HepG2 (cell line): ENCODE data around the gene PRR15L. TPM values are rescaled to one million over a fixed set of nuclear protein-coding genes. Genes with fewer than 3 reads are reported as not detected.

ENCODE experiments used
- ATAC-seq: fragments of 200-7000 bp; cut with Tn5 transposase; 3 replicates; pipeline ENCODE4 v1.9.1; 2020; ENCODE audit warnings: mild to moderate bottlenecking, moderate library complexity
- BruUV-seq: library from RNA; stranded (reverse); fragments of 400-500 nt; replicated peaks from 2 replicates; lab custom pipeline; 2021; lab: Mats Ljungman, UMichigan
- CTCF ChIA-PET: fragments of 300-600 bp; formaldehyde crosslinking; extraction: SDS; loops from one replicate; lab custom pipeline; 2021; ENCODE audit warnings: low total read pairs, inconsistent platforms, low intra/inter-chr PET ratio; lab: Yijun Ruan, JAX
- POLR2A ChIA-PET: fragments of 350-600 bp; sonication (Branson Sonifier 250); formaldehyde crosslinking; loops from one replicate; lab custom pipeline; 2020; ENCODE audit warnings: antibody characterized with exemption, inconsistent platforms; lab: Yijun Ruan, JAX
- DNase-seq: peaks from one replicate; pipeline ENCODE4 v3.0.0-alpha.2; 2015; ENCODE audit warnings: low spot score
- FAIRE-seq: peaks from 3 replicates; lab custom pipeline; 2011; peaks lifted over from hg19 to GRCh38; lab: Jason Lieb, UNC
- H2AFZ ChIP-seq: one replicate; pipeline ENCODE4 v1.6.1; 2011; ENCODE audit warnings: low read length, inconsistent platforms
- H3K27ac ChIP-seq: fragments of 300-600 bp; 3 replicates; pipeline ENCODE4 v1.8.0; 2011; ENCODE audit warnings: mixed run types, mild to moderate bottlenecking, mixed read lengths, low read length, inconsistent platforms; ENCODE audit not compliant: insufficient read depth; ENCODE audit errors: extremely low read length
- H3K27me3 ChIP-seq, 2 experiments: fragments of 200-600 bp in 1 of 2; 2 replicates in 1 of 2; 3 replicates in 1 of 2; pipeline versions ENCODE4 v1.6.0 to v1.8.0; 2011; ENCODE audit warnings: low read length in 2 of 2, mild to moderate bottlenecking in 2 of 2, moderate library complexity in 2 of 2, inconsistent platforms in 1 of 2; ENCODE audit not compliant: insufficient read depth in 2 of 2, control insufficient read depth in 1 of 2
- H3K36me3 ChIP-seq, 2 experiments: fragments of 200-600 bp in 1 of 2; replicated peaks in 1 of 2; 2 replicates in 1 of 2; 3 replicates in 1 of 2; pipeline versions ENCODE4 v1.5.1 to v1.8.0; 2011; ENCODE audit warnings: low read length in 2 of 2, inconsistent platforms in 1 of 2; ENCODE audit not compliant: insufficient read depth in 2 of 2, control insufficient read depth in 1 of 2
- H3K4me1 ChIP-seq: 2 replicates; pipeline ENCODE4 v1.5.1; 2012; ENCODE audit warnings: low read length, inconsistent platforms; ENCODE audit not compliant: insufficient read depth
- H3K4me2 ChIP-seq: 2 replicates; pipeline ENCODE4 v1.6.0; 2011; ENCODE audit warnings: low read depth, low read length, inconsistent platforms
- H3K4me3 ChIP-seq, 3 experiments: fragments of 200-600 bp in 1 of 3; sonication (generic), shearing (Covaris generic) in 1 of 3; replicated peaks in 1 of 3; 2 replicates each; pipeline ENCODE4 v1.5.1; 2011 to 2016; ENCODE audit warnings: low read length in 3 of 3, inconsistent platforms in 2 of 3, low read depth in 2 of 3, mild to moderate bottlenecking in 2 of 3, control low read depth in 1 of 3, mixed read lengths in 1 of 3; ENCODE audit not compliant: insufficient read depth in 1 of 3
- H3K79me2 ChIP-seq: one replicate; pipeline ENCODE4 v1.6.1; 2011; ENCODE audit warnings: low read length, inconsistent platforms; ENCODE audit not compliant: insufficient read depth
- H3K9ac ChIP-seq: 2 replicates; pipeline ENCODE4 v1.6.0; 2011; ENCODE audit warnings: mild to moderate bottlenecking, low read depth, low read length, inconsistent platforms; ENCODE audit not compliant: insufficient read depth
- H3K9me3 ChIP-seq: 2 replicates; pipeline ENCODE4 v1.5.1; 2012; ENCODE audit warnings: mild to moderate bottlenecking, low read length
- H4K20me1 ChIP-seq: 2 replicates; pipeline ENCODE4 v1.6.0; 2011; ENCODE audit warnings: inconsistent platforms, mild to moderate bottlenecking, low read length, moderate library complexity; ENCODE audit not compliant: insufficient read depth
- EED ChIP-seq: sonication (generic); formaldehyde crosslinking; IDR thresholded peaks from 2 replicates; pipeline ENCODE4 v1.5.0; 2020; ENCODE audit warnings: mild to moderate bottlenecking, missing genetic modification reagents
- EP300 ChIP-seq, 3 experiments: sonication (generic) in 1 of 3; formaldehyde crosslinking in 1 of 3; IDR thresholded peaks; 2 replicates each; pipeline versions ENCODE4 v1.5.1 to v1.6.1; 2011 to 2020; ENCODE audit warnings: low read depth in 2 of 3, low read length in 2 of 3, borderline replicate concordance in 1 of 3, improper control_type of control experiment in 1 of 3, mild to moderate bottlenecking in 1 of 3, missing genetic modification reagents in 1 of 3, moderate library complexity in 1 of 3
- FOXA3 ChIP-seq: IDR thresholded peaks from 2 replicates; pipeline ENCODE4 v1.6.1; 2016; ENCODE audit warnings: missing genetic modification reagents, missing compliant biosample characterization
- FOXK1 ChIP-seq: sonication (generic); formaldehyde crosslinking; IDR thresholded peaks from 2 replicates; pipeline ENCODE4 v1.4.0; 2020; ENCODE audit warnings: low read depth, missing genetic modification reagents, borderline replicate concordance
- GZF1 ChIP-seq: sonication (generic); formaldehyde crosslinking; IDR thresholded peaks from 2 replicates; pipeline ENCODE4 v1.5.1; 2020; ENCODE audit warnings: mild to moderate bottlenecking, missing genetic modification reagents
- PHF5A ChIP-seq: IDR thresholded peaks from one replicate; pipeline ENCODE4 v1.6.1; 2018; ENCODE audit warnings: low read depth, missing genetic modification reagents; ENCODE audit not compliant: unreplicated experiment
- XBP1 ChIP-seq: sonication (generic); formaldehyde crosslinking; IDR thresholded peaks from 2 replicates; pipeline ENCODE4 v1.5.0; 2020; ENCODE audit warnings: missing genetic modification reagents
- ZMAT3 ChIP-seq: sonication (generic); formaldehyde crosslinking; conservative IDR thresholded peaks from 2 replicates; pipeline ENCODE4 v1.7.0; 2021; ENCODE audit warnings: missing genetic modification reagents
- ZNF280B ChIP-seq: sonication (generic); formaldehyde crosslinking; IDR thresholded peaks from 2 replicates; pipeline ENCODE4 v1.5.0; 2020; ENCODE audit warnings: missing genetic modification reagents, mild to moderate bottlenecking, borderline replicate concordance
- ZNF281 ChIP-seq: sonication (generic); formaldehyde crosslinking; IDR thresholded peaks from 2 replicates; pipeline ENCODE4 v1.4.0; 2020; ENCODE audit warnings: missing genetic modification reagents, borderline replicate concordance
- ZNF569 ChIP-seq: sonication (generic); formaldehyde crosslinking; IDR thresholded peaks from 2 replicates; pipeline ENCODE4 v1.5.0; 2020; ENCODE audit warnings: mild to moderate bottlenecking, missing genetic modification reagents, moderate library complexity, borderline replicate concordance
- ZNF607 ChIP-seq: sonication (generic); formaldehyde crosslinking; IDR thresholded peaks from 2 replicates; pipeline ENCODE4 v1.5.1; 2020; ENCODE audit warnings: missing genetic modification reagents, mild to moderate bottlenecking, borderline replicate concordance
- ZSCAN20 ChIP-seq: sonication (generic); formaldehyde crosslinking; IDR thresholded peaks from 2 replicates; pipeline ENCODE4 v1.4.0; 2020; ENCODE audit warnings: missing genetic modification reagents, mild to moderate bottlenecking, borderline replicate concordance
- WGBS: methylation state at CpG from one replicate; pipeline ENCODE4 v1.1.6; 2017; ENCODE audit warnings: low lambda C conversion rate; 5-methylcytosine and 5-hydroxymethylcytosine counted together
- in situ Hi-C: cut with HindIII; loops from 2 replicates; pipeline ENCODE4 v1.10.0; 2017; ENCODE audit warnings: low pct_unique_long_range_greater_than_20kb; ENCODE audit not compliant: extremely low pct_ligation_motif_present
- intact Hi-C: fragments of 100-400 bp; cut with micrococcal nuclease; formaldehyde crosslinking; loops from one replicate; pipeline ENCODE4 v1.10.0; 2022; ENCODE audit not compliant: unreplicated experiment
- polyA plus RNA-seq, 8 experiments: library from polyadenylated mRNA; depleted of rRNA in 3 of 8; stranded (reverse) in 7 of 8; unstranded in 1 of 8; fragments of >200 nt; fragmentation: Illumina TruSeq in 4 of 8; extraction: Trizol in 4 of 8; gene quantifications; 2 replicates each; pipeline versions ENCODE4 v1.2.1 to v1.2.3, GENCODE V29; 2011 to 2016; ENCODE audit warnings: low read depth in 4 of 8, missing spikeins in 1 of 8, mixed read lengths in 1 of 8; ENCODE audit not compliant: insufficient read depth in 1 of 8
- total RNA-seq, 5 experiments: library from RNA; depleted of rRNA; stranded (reverse); fragments of >200 nt; fragmentation: Illumina TruSeq; extraction: Trizol; gene quantifications; 2 replicates each; pipeline ENCODE4 v1.2.3, GENCODE V29; 2016; ENCODE audit warnings: low read depth in 1 of 5

PRR15L gene
- total and polyA plus RNA-seq, 2 of the 13 experiments (the other 11 are each of a cell fraction or from before 2014, with no cell fraction given): 0.44 to 2.0 TPM

GRCh38 chr17:47959825-47960655 lies 2.4 kb upstream of the PRR15L start (continued):
- peak; percentile 56; the same call in 1 of the 2 replicates for TF ChIP-seq ZNF281

- H3K4me2 ChIP-seq: peak overlapping the region; percentile 81
- POLR2A ChIA-PET: interaction anchor here (0.6 to 15.1 kb wide), 12 partner anchors 8 to 125 kb away, joined by 3 to 267 read pairs (median 6); partner anchors contain the start of genes CDK5RAP3, LRRC46, MRPL10 and NFE2L1
- BruUV-seq: no TSS peak
- TF ChIP-seq EED: no peak
- TF ChIP-seq FOXK1 (CRISPR knock-in tag): no peak
- no peak for TF ChIP-seq FOXA3
- TF ChIP-seq ZNF569 (CRISPR knock-in tag): no peak
- no peak for TF ChIP-seq EP300 (IDR thresholded peaks at IDR 0.05; ENCODE audit: low read depth in 2 of 2, low read length in 2 of 2)
- no peak for TF ChIP-seq EP300 (CRISPR knock-in tag; IDR thresholded peaks at IDR 0.05; ENCODE audit: borderline replicate concordance)
- TF ChIP-seq ZNF280B (CRISPR knock-in tag): no peak
- TF ChIP-seq ZNF607 (CRISPR knock-in tag): peak; percentile 68; the same call in 1 of the 2 replicates
- no peak for TF ChIP-seq GZF1
- TF ChIP-seq ZSCAN20 (CRISPR knock-in tag): no peak
- no peak for TF ChIP-seq ZMAT3 (CRISPR knock-in tag)
- TF ChIP-seq XBP1: no peak
- TF ChIP-seq PHF5A (CRISPR knock-in tag): no peak
Observed at GRCh38 chr17:47956791-47957590, 692 bp downstream of the PRR15L start.

More at GRCh38 chr17:47956791-47957590, 692 bp downstream of the PRR15L start:
- peak; percentile 84 for FAIRE-seq
- Histone ChIP-seq H3K4me1 (peaks cover 72% of the 10 kb centered on the region), H3K27ac (no peak overlapping the region), H3K9me3 (no peaks in the 10 kb centered on the region), H4K20me1 (no peaks in the 10 kb centered on the region), H3K27me3 (peaks cover 0 to 2% of the 10 kb centered on the region in 2 experiments; a peak in 4 of 5 replicates), H3K79me2 (no peaks in the 10 kb centered on the region), H3K4me3 (peak overlapping the region; percentile 33 to 61 (median 38)), H2AFZ (no peak overlapping the region), H3K9ac (peak overlapping the region; percentile 25; the same call in 1 of the 2 replicates), H3K36me3 (no peaks in the 10 kb centered on the region)
- CTCF ChIA-PET: interaction anchor here (0.9 kb wide), 1 partner anchor 10 kb away, joined by 3 read pairs; no protein-coding TSS in a partner anchor
- DNase-seq: peak; percentile 60
- WGBS: 29% methylated on average over 1 of the region's 4 CpGs
- intact Hi-C loops (loop anchor here (2.0 kb wide), 1 partner anchor 14 kb away; the partner anchor contains the start of gene CDK5RAP3), in situ Hi-C loops (no loop called here)
- ATAC-seq: peak; percentile 82
